ENCODE data around the gene CHKB. TPM values are rescaled to one million over a fixed set of nuclear protein-coding genes. Genes with fewer than 3 reads are reported as not detected.

CHKB gene
- total and polyA plus RNA-seq, 2 donors (not counting 1 experiment from before 2014, with no cell fraction given): 21.9 to 22.8 TPM

GRCh38 chr22:50545522-50546325, 36.9 kb downstream of the CHKB start, which contains the start of gene KLHDC7B:
Gene KLHDC7B (plus strand): TSS chr22:50545899. CDS start chr22:50546244, 345 bp downstream.
- Histone ChIP-seq H3K36me3 (ENCODE audit: control insufficient read depth, insufficient read depth, low read length) (no peaks in the 10 kb centered on the region), H3K27ac (ENCODE audit: insufficient read depth, low read length) (no peak within 1 kb of the TSS), H2AFZ (ENCODE audit: low read length) (no peak within 1 kb of the TSS), H4K20me1 (ENCODE audit: control insufficient read depth, extremely low read depth, insufficient read depth, low read length) (no peaks in the 10 kb centered on the region), H3K4me1 (ENCODE audit: control insufficient read depth, extremely low read depth, insufficient read depth, low read length) (peaks cover 3% of the 10 kb centered on the region), H3K27me3 (ENCODE audit: control insufficient read depth, insufficient read depth, low read length) (peaks cover 25% of the 10 kb centered on the region), H3K9me3 (ENCODE audit: control insufficient read depth, insufficient read depth, low read depth, low read length) (no peaks in the 10 kb centered on the region), H3K4me3 (replicated peaks in 1 of 4; ENCODE audit: control extremely low read depth in 1 of 4, insufficient read depth in 1 of 4, low read depth in 3 of 4, low read length in 4 of 4) (no peak within 1 kb of the TSS), H3K9ac (ENCODE audit: insufficient read depth, low read length) (no peak within 1 kb of the TSS), H3K79me2 (ENCODE audit: control insufficient read depth, insufficient read depth, low read length) (no peaks in the 10 kb centered on the region), H3K4me2 (ENCODE audit: extremely low read depth, insufficient read depth, low read length) (no peak within 1 kb of the TSS)
- TF ChIP-seq CTCF (conservative IDR thresholded peaks at IDR 0.05 in 1 of 2, IDR thresholded peaks at IDR 0.05 in 1 of 2; ENCODE audit: low read depth in 1 of 2, low read length in 2 of 2): peak; percentile 16 to 31
- no peak for TF ChIP-seq EZH2 (IDR thresholded peaks at IDR 0.05; ENCODE audit: low read length, missing control alignments)
- peak in 1 of 2 donors; percentile 67 for DNase-seq (ENCODE audit: low read depth in 2 of 2)

- no peak overlapping the region for H3K4me3 ChIP-seq (replicated peaks in 1 of 4; ENCODE audit: control extremely low read depth in 1 of 4, insufficient read depth in 1 of 4, low read depth in 3 of 4, low read length in 4 of 4)
- H3K9ac ChIP-seq (ENCODE audit: insufficient read depth, low read length): no peak overlapping the region
These were observed 37.8 kb downstream of the CHKB start for GRCh38 chr22:50544746-50545253.

More at GRCh38 chr22:50544746-50545253, 37.8 kb downstream of the CHKB start:
- Histone ChIP-seq H3K9me3 (ENCODE audit: control insufficient read depth, insufficient read depth, low read depth, low read length) (no peaks in the 10 kb centered on the region), H3K27me3 (ENCODE audit: control insufficient read depth, insufficient read depth, low read length) (peaks cover 25% of the 10 kb centered on the region), H3K4me2 (ENCODE audit: extremely low read depth, insufficient read depth, low read length) (no peak overlapping the region), H3K27ac (ENCODE audit: insufficient read depth, low read length) (no peak overlapping the region), H3K36me3 (ENCODE audit: control insufficient read depth, insufficient read depth, low read length) (no peaks in the 10 kb centered on the region), H2AFZ (ENCODE audit: low read length) (no peak overlapping the region), H3K4me1 (ENCODE audit: control insufficient read depth, extremely low read depth, insufficient read depth, low read length) (peaks cover 3% of the 10 kb centered on the region), H3K79me2 (ENCODE audit: control insufficient read depth, insufficient read depth, low read length) (no peaks in the 10 kb centered on the region), H4K20me1 (ENCODE audit: control insufficient read depth, extremely low read depth, insufficient read depth, low read length) (no peaks in the 10 kb centered on the region)
- TF ChIP-seq EZH2 (IDR thresholded peaks at IDR 0.05; ENCODE audit: low read length, missing control alignments): no peak
- no peak for TF ChIP-seq CTCF (conservative IDR thresholded peaks at IDR 0.05 in 1 of 2, IDR thresholded peaks at IDR 0.05 in 1 of 2; ENCODE audit: low read depth in 1 of 2, low read length in 2 of 2)
- DNase-seq (ENCODE audit: low read depth in 2 of 2): no peak

All from fibroblast of lung (primary cell).